T-helper 1 cell treated with Interleukin-12 subunit alpha and Interleukin-12 subunit beta and Interleukin-4 antibody, amounts not matched to agents 30 μg/mL and 1 μg/mL, for 36 hours (primary cell): ENCODE measurements around the gene PACS2.

ENCODE experiments used
- H3K27ac Mint-ChIP-seq: one replicate; pipeline ENCODE4 v1.8.0; 2021; ENCODE audit warnings: mild to moderate bottlenecking, mixed read lengths
- H3K27me3 Mint-ChIP-seq: one replicate; pipeline ENCODE4 v1.8.0; 2021; ENCODE audit warnings: low read depth, mixed read lengths
- H3K36me3 Mint-ChIP-seq: one replicate; pipeline ENCODE4 v1.8.0; 2021; ENCODE audit warnings: low read depth, mixed read lengths
- H3K4me1 Mint-ChIP-seq: one replicate; pipeline ENCODE4 v1.8.0; 2021; ENCODE audit warnings: low read depth, mixed read lengths
- H3K4me3 Mint-ChIP-seq: one replicate; pipeline ENCODE4 v1.8.0; 2021; ENCODE audit warnings: mild to moderate bottlenecking, moderate library complexity, mixed read lengths
- H3K9me3 Mint-ChIP-seq: one replicate; pipeline ENCODE4 v1.8.0; 2021; ENCODE audit warnings: mixed read lengths

The PACS2 gene

DNA sequence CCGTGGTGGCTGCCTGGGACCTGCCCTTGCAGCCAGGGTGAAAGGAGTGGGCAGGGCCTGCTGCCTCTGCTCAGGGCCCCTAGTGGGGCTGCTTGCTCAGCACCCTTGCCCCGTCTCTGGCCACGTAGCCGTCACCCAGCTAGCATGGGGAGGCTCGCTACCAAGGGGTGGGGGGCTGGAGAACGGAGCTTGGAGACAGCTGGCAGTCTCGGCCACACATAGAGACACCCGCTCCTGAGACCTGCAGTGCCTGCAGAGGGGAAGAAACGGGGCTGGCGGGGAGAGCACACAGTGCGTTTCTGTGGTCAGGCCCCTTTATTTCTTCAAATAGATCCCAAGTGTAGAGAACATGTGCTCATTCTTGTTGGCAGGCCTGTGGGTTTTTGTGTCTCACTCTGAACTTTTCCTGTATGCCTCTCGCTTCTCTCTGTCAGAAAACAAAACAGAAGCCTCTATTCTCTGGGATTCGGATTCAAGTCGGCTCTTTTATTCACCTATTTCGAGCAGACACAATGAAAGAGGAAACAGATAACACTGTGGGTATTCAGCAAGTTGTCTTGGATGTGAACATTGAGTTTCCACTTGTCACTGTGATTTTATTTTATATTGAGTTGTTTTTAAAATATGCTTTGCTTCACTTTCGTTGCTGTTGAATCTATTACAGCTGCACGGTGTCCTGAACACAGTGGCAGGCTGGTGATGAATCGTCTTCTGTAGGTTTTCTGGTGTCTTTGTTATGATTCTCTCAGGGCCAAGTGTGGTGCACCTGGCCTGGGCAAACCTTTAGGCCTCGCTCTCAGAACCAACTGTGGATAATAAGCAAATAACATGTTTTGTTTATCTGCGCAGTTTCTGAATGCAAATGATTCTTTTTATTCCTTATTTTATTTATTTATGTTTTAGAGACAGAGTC lies 26.5 kb downstream of the PACS2 start:
- Mint-ChIP-seq H3K27ac (no peak overlapping the region), H3K9me3 (peaks cover 5% of the 10 kb centered on the region), H3K4me3 (no peak overlapping the region), H3K27me3 (no peaks in the 10 kb centered on the region), H3K36me3 (no peaks in the 10 kb centered on the region), H3K4me1 (no peaks in the 10 kb centered on the region)

GRCh38 chr14:105343194-105343593 lies 28.6 kb downstream of the PACS2 start:
- Mint-ChIP-seq H3K4me1 (no peaks in the 10 kb centered on the region), H3K27ac (no peak overlapping the region), H3K4me3 (no peak overlapping the region), H3K9me3 (peaks cover 5% of the 10 kb centered on the region), H3K27me3 (no peaks in the 10 kb centered on the region), H3K36me3 (no peaks in the 10 kb centered on the region)

DNA sequence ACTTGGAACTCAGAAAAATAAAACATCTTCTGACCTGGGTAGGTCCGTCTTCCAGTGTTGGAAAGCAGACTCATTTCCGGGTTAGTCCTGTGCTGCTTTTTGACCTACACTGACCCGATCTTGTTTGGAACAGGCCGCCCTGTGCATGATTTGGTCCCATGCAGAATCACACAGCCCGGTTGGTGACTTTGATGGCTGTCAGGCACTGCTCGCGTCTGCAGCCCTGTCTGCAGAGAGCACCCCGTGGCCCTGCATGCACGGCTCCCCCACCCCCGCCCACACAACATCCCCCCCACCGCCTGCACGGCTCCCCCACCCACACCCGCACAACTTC lies 31.6 kb downstream of the PACS2 start:
- Mint-ChIP-seq H3K36me3 (no peaks in the 10 kb centered on the region), H3K27ac (no peak overlapping the region), H3K9me3 (peaks cover 5% of the 10 kb centered on the region), H3K4me1 (no peaks in the 10 kb centered on the region), H3K4me3 (no peak overlapping the region), H3K27me3 (no peaks in the 10 kb centered on the region)

- Mint-ChIP-seq H3K4me1 (peaks cover under 1% of the 10 kb centered on the region), H3K27ac (no peak overlapping the region), H3K36me3 (no peaks in the 10 kb centered on the region), H3K9me3 (peaks cover 5% of the 10 kb centered on the region), H3K4me3 (no peak overlapping the region), H3K27me3 (no peaks in the 10 kb centered on the region)
These were observed 32.5 kb downstream of the PACS2 start for GRCh38 chr14:105346876-105347586.

DNA sequence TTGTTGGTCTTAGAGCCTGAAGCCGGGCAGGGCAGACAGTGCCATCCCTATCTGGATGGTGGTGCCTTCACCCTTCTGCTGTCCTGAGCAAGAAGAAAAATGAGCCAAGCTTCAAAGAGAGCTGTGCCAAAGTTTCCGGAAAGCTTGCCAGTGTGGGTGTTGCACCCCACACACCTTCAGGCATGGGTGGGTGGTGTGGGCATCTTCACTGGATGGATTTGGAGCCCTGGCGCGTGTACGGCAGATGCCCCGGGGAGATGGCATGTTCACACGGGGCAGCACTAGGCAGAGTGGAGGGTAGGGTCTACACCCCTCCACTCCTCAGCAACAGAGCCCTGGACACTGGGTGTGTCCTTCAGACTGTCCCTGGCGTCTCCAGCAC lies 33.0 kb downstream of the PACS2 start:
- Mint-ChIP-seq H3K27me3 (no peaks in the 10 kb centered on the region), H3K27ac (no peak overlapping the region), H3K36me3 (no peaks in the 10 kb centered on the region), H3K4me3 (no peak overlapping the region), H3K9me3 (peaks cover 5% of the 10 kb centered on the region), H3K4me1 (peaks cover 3% of the 10 kb centered on the region)

GRCh38 chr14:105348169-105348944 lies 33.8 kb downstream of the PACS2 start:
- Mint-ChIP-seq H3K36me3 (no peaks in the 10 kb centered on the region), H3K27ac (no peak overlapping the region), H3K9me3 (peaks cover 5% of the 10 kb centered on the region), H3K27me3 (no peaks in the 10 kb centered on the region), H3K4me1 (peaks cover 3% of the 10 kb centered on the region), H3K4me3 (no peak overlapping the region)

- no peaks in the 10 kb centered on the region for H3K27me3 Mint-ChIP-seq
- H3K36me3 Mint-ChIP-seq, result no peaks in the 10 kb centered on the region
- peaks cover 3% of the 10 kb centered on the region for H3K4me1 Mint-ChIP-seq
- H3K9me3 Mint-ChIP-seq, result peaks cover 5% of the 10 kb centered on the region
- no peak overlapping the region for H3K4me3 Mint-ChIP-seq
- H3K27ac Mint-ChIP-seq, result no peak overlapping the region
These were observed 34.6 kb downstream of the PACS2 start for GRCh38 chr14:105348945-105349699.

DNA sequence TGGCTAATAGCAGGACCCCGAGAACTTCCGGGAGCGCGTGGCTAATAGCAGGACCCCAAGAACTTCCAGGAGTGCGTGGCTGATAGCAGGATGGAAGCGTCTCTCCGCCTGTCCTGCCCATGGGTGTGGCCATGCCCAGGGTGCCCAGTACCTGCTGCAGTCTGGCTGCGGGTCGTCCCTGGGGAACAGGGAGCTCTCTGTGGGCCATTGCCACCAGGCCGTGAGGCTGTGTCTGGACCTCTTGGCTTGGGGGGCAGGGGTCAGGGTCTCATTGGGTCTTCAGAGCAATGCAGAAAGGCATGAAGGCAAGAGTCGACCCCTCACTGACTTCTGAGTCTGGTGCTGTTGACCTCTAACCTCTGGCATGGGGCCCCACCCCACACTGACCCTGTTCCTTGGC lies 35.4 kb downstream of the PACS2 start:
- Mint-ChIP-seq H3K4me1 (peaks cover 3% of the 10 kb centered on the region), H3K36me3 (no peaks in the 10 kb centered on the region), H3K9me3 (peaks cover 5% of the 10 kb centered on the region), H3K27ac (no peak overlapping the region), H3K4me3 (no peak overlapping the region), H3K27me3 (no peaks in the 10 kb centered on the region)

- Mint-ChIP-seq H3K27ac (no peak overlapping the region), H3K4me1 (peaks cover 3% of the 10 kb centered on the region), H3K27me3 (no peaks in the 10 kb centered on the region), H3K36me3 (no peaks in the 10 kb centered on the region), H3K9me3 (peaks cover 2% of the 10 kb centered on the region), H3K4me3 (no peak overlapping the region)
These were observed 36.1 kb downstream of the PACS2 start for GRCh38 chr14:105350450-105351244.

DNA sequence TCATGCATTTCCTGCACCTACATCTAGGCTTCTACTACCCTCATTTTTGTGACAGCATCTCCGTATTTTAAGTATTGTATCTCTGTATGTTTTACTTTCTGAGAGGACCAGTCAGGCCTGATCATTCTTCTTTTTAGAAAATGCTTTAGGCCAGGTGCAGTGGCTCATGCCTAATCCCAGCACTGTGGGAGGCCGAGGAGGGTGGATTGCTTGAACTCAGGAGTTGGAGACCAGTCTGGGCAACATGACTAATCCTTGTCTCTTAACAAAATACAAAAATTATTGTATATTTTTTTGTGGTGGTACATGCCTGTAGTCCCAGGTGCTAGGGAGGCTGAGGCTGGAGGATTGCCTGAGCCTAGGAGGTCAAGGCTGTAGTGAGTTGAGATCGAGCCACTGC lies 36.9 kb downstream of the PACS2 start:
- no peak overlapping the region for H3K4me3 Mint-ChIP-seq
- H3K27ac Mint-ChIP-seq, result no peak overlapping the region

DNA sequence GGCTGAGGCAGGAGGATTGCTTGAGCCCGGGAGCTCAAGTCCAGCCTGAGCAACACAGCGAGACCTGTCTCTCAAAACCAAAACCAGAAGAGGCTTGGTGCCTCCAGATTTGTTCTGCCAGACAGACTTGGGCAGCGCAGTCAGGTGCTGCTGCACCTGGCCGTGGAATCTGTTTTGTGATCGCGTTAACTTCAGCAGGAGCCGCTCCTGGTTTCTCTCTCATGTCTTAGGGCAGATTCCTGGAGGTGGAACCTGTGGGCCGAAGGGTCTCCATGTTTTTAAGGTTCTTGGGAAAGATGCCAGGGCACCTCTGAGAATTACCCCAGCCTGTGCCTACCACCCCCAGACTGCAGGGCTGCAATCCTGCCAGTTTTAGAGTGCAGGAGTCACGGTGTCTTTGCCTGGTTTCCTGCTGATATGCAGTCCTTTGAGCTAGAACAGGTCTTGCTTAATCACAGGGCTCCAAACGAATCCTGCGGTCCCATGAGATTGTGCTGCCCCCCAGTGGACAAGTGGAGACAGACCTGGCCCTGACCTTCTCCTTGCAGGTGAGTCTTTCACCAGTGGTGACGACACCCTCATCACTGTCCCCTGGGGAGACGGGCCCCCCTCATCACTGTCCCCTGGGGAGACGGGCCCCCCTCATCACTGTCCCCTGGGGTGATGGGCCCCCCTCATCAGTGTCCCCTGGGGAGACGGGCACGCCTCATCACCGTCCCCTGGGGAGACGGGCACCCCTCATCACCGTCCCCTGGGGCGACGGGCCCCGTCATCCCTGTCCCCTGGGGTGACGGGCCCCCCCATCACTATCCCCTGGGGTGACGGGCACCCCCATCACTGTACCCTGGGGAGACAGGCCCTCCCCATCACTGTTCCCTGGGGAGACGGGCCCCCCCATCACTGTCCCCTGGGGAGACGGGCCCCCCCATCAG lies 37.6 kb downstream of the PACS2 start:
- no peak overlapping the region for H3K27ac Mint-ChIP-seq
- H3K4me1 Mint-ChIP-seq, result peaks cover 3% of the 10 kb centered on the region
- no peaks in the 10 kb centered on the region for H3K36me3 Mint-ChIP-seq
- H3K4me3 Mint-ChIP-seq, result no peak overlapping the region
- H3K9me3 Mint-ChIP-seq, result no peaks in the 10 kb centered on the region
- no peaks in the 10 kb centered on the region for H3K27me3 Mint-ChIP-seq

More for the DNA sequence above, 36.9 kb downstream of the PACS2 start:
- no peaks in the 10 kb centered on the region for H3K36me3 Mint-ChIP-seq
- H3K9me3 Mint-ChIP-seq, result no peaks in the 10 kb centered on the region
- no peaks in the 10 kb centered on the region for H3K27me3 Mint-ChIP-seq
- H3K4me1 Mint-ChIP-seq, result peaks cover 3% of the 10 kb centered on the region

DNA sequence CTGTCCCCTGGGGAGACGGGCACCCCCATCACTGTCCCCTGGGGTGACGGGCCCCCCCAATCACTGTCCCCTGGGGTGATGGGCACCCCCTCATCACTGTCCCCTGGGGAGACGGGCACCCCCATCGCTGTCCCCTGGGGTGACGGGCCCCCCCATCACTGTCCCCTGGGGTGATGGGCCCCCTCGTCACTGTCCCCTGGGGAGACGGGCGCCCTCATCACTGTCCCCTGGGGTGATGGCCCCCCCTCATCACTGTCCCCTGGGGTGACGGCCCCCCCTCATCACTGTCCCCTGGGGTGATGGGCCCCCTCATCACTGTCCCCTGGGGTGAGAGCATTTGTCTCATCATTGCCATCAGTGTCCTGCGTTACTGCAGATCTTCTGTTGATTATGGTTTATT lies 38.6 kb downstream of the PACS2 start:
- H3K4me1 Mint-ChIP-seq, result peaks cover 3% of the 10 kb centered on the region
- no peaks in the 10 kb centered on the region for H3K27me3 Mint-ChIP-seq
- H3K9me3 Mint-ChIP-seq, result no peaks in the 10 kb centered on the region
- no peak overlapping the region for H3K4me3 Mint-ChIP-seq
- H3K36me3 Mint-ChIP-seq, result no peaks in the 10 kb centered on the region
- no peak overlapping the region for H3K27ac Mint-ChIP-seq

DNA sequence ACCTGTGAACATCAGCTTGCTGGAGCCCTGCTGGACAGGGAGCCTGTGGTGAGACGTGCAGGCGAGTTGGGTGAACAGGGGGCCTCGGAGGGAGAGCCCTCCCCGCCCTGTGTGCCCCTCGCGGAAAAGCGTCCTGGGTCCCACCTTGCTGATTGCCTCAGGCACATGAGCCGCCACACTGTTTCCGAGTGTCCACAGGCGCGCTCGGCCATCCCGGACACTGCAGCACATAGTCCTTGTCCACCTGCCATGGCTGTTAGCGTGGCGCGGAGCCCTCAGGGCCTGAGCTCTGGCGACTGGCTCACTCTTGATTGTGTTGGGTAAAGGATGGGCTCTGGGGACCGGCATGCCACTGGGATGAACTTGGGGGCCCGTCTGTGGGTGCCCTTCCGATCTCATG lies 40.0 kb downstream of the PACS2 start:
- Mint-ChIP-seq H3K9me3 (no peaks in the 10 kb centered on the region), H3K36me3 (no peaks in the 10 kb centered on the region), H3K27ac (no peak overlapping the region), H3K4me3 (no peak overlapping the region), H3K4me1 (peaks cover 3% of the 10 kb centered on the region), H3K27me3 (no peaks in the 10 kb centered on the region)
